Activated CD8-positive, alpha-beta T cell treated with anti-CD3 and anti-CD28 coated beads for 36 hours (primary cell): Measurements from ENCODE around the gene PRR11. TPM values are rescaled to one million over a fixed set of nuclear protein-coding genes. Genes with fewer than 3 reads are reported as not detected.
A peak's percentile ranks its signal among the peaks of the same experiment; 100 is the strongest.

Source experiments
- ATAC-seq: fragments of 200-7000 bp; cut with Tn5 transposase; one replicate; pipeline ENCODE4 v1.10.0; 2021; ENCODE audit warnings: mild to moderate bottlenecking, moderate library complexity
- CTCF ChIA-PET: fragments of 350-600 bp; sonication (Branson Sonifier 250); formaldehyde crosslinking; loops from one replicate; lab custom pipeline; 2021; ENCODE audit warnings: antibody characterized with exemption; lab: Charles Lee
- POLR2A ChIA-PET: fragments of 350-600 bp; sonication (Branson Sonifier 250); formaldehyde crosslinking; loops from one replicate; lab custom pipeline; 2021; ENCODE audit warnings: antibody characterized with exemption; lab: Charles Lee
- DNase-seq: peaks from one replicate; pipeline ENCODE4 v3.0.0-alpha.2; 2020
- H3K27ac Mint-ChIP-seq: one replicate; pipeline ENCODE4 v1.8.0; 2021; ENCODE audit warnings: mild to moderate bottlenecking, mixed read lengths
- H3K27me3 Mint-ChIP-seq: one replicate; pipeline ENCODE4 v1.8.0; 2021; ENCODE audit warnings: mixed read lengths
- H3K36me3 Mint-ChIP-seq: one replicate; pipeline ENCODE4 v1.8.0; 2021; ENCODE audit warnings: low read depth, mixed read lengths
- H3K4me1 Mint-ChIP-seq: one replicate; pipeline ENCODE4 v1.8.0; 2021; ENCODE audit warnings: low read depth, mixed read lengths
- H3K4me3 Mint-ChIP-seq: one replicate; pipeline ENCODE4 v1.8.0; 2021; ENCODE audit warnings: mild to moderate bottlenecking, moderate library complexity, mixed read lengths
- H3K9me3 Mint-ChIP-seq: one replicate; pipeline ENCODE4 v1.8.0; 2021; ENCODE audit warnings: mixed read lengths
- CTCF ChIP-seq: fragments of 200-600 bp; IDR thresholded peaks from one replicate; pipeline ENCODE4 v1.8.0; 2022; ENCODE audit warnings: antibody characterized with exemption, mild to moderate bottlenecking
- intact Hi-C: fragments of 100-400 bp; cut with micrococcal nuclease; formaldehyde crosslinking; loops from one replicate; pipeline ENCODE4 v1.10.0; 2022
- microRNA-seq: library from miRNA; unstranded; fragments of <30 nt; microRNA quantifications from one replicate; pipeline ENCODE4 v1.2.0, GENCODE V29; 2022; ENCODE audit warnings: borderline microRNAs expressed, borderline replicate concordance
- total RNA-seq, 2 experiments: library from RNA; stranded (reverse); gene quantifications; one replicate each; pipeline ENCODE4 v1.2.3, GENCODE V29; 2021

The PRR11 gene
- total RNA-seq, 2 experiments from 2014 or later: 66.6 to 67.5 TPM

- no peak for TF ChIP-seq CTCF
- Mint-ChIP-seq H3K4me3 (no peak overlapping the region), H3K36me3 (no peaks in the 10 kb centered on the region), H3K27ac (no peak overlapping the region), H3K4me1 (peaks cover 2% of the 10 kb centered on the region), H3K9me3 (no peaks in the 10 kb centered on the region), H3K27me3 (no peaks in the 10 kb centered on the region)
- POLR2A ChIA-PET: no interaction called here
- intact Hi-C loops: no loop called here
- CTCF ChIA-PET: no interaction called here
- ATAC-seq: no peak
- no peak for DNase-seq
These were observed 79.1 kb downstream of the PRR11 start for GRCh38 chr17:59234631-59235030.

- ATAC-seq: no peak
- intact Hi-C loops: no loop called here
- CTCF ChIA-PET: interaction anchor here (1.4 kb wide), 1 partner anchor 72 kb away, joined by 4 read pairs; no protein-coding TSS in a partner anchor
- no peaks in the 10 kb centered on the region for H3K36me3 Mint-ChIP-seq
- no peaks in the 10 kb centered on the region for H3K27me3 Mint-ChIP-seq
- no peak for DNase-seq
- POLR2A ChIA-PET: interaction anchor here (1.5 kb wide), 1 partner anchor 10 kb away, joined by 7 read pairs; no protein-coding TSS in a partner anchor
- H3K9me3 Mint-ChIP-seq: no peaks in the 10 kb centered on the region
- no peaks in the 10 kb centered on the region for H3K4me1 Mint-ChIP-seq
- H3K4me3 Mint-ChIP-seq: no peak overlapping the region
- H3K27ac Mint-ChIP-seq: no peak overlapping the region
- TF ChIP-seq CTCF: no peak
These were observed 83.4 kb downstream of the PRR11 start for GRCh38 chr17:59238906-59239305.

- ChIA-PET CTCF (no interaction called here), POLR2A (no interaction called here)
- no peak overlapping the region for H3K4me3 Mint-ChIP-seq
- no peaks in the 10 kb centered on the region for H3K4me1 Mint-ChIP-seq
- DNase-seq (no peak), ATAC-seq (no peak)
- intact Hi-C loops: no loop called here
- no peaks in the 10 kb centered on the region for H3K27me3 Mint-ChIP-seq
- no peak for TF ChIP-seq CTCF
- no peaks in the 10 kb centered on the region for H3K9me3 Mint-ChIP-seq
- no peak overlapping the region for H3K27ac Mint-ChIP-seq
- no peaks in the 10 kb centered on the region for H3K36me3 Mint-ChIP-seq
These were observed 88.5 kb downstream of the PRR11 start for GRCh38 chr17:59244081-59244480.

Small RNA genes lying within 50 kb of the gene (microRNA-seq; reads per million reads assigned to microRNA genes)
- gene MIR301A (47.8 reads per million, percentile 57 among the genes with 10 or more reads in this experiment), gene MIR454 (1,312 reads per million, percentile 90 among the genes with 10 or more reads in this experiment)

Other genes with a start within 250 kb of the PRR11 start
- gene TRIM37, start 48.9 kb upstream of the PRR11 start, total RNA-seq: 10 to 100 TPM; 23.9 to 24.8 TPM
- 10 to 100 TPM; 59.1 to 68.4 TPM for gene SKA2, start 560 bp upstream of the PRR11 start, total RNA-seq
- 10 to 100 TPM; 16.2 to 16.5 TPM for gene SMG8, start 54.3 kb downstream of the PRR11 start, total RNA-seq
- gene GDPD1, start 64.8 kb downstream of the PRR11 start, total RNA-seq: 1 to 10 TPM; 1.3 to 2.0 TPM
- 1 to 10 TPM; 4.2 to 4.9 TPM for gene YPEL2, start 175.9 kb downstream of the PRR11 start, total RNA-seq